ENCODE data around the gene C10orf90. TPM values are rescaled to one million over a fixed set of nuclear protein-coding genes. Genes with fewer than 3 reads are reported as not detected.

The C10orf90 gene
- total RNA-seq, 1 donor from 2014 or later: 0.89 TPM

- Mint-ChIP-seq H3K4me1 (peaks cover 33% of the 10 kb centered on the region), H3K4me3 (no peak overlapping the region), H3K27ac (ENCODE audit: unreplicated experiment) (no peak overlapping the region), H3K9me3 (no peaks in the 10 kb centered on the region), H3K27me3 (ENCODE audit: low read depth) (no peaks in the 10 kb centered on the region), H3K36me3 (ENCODE audit: low read depth) (no peaks in the 10 kb centered on the region)
- TF ChIP-seq CTCF (conservative IDR thresholded peaks at IDR 0.05): no peak
- DNase-seq (ENCODE audit: low read depth, low spot score): no peak
Observed at GRCh38 chr10:126673565-126673964, 3.1 kb upstream of the C10orf90 start.

GRCh38 chr10:126671402-126671975 is 996 bp upstream of the C10orf90 start:
- Mint-ChIP-seq H3K27ac (ENCODE audit: unreplicated experiment) (no peak overlapping the region), H3K4me1 (peaks cover 33% of the 10 kb centered on the region), H3K4me3 (no peak overlapping the region), H3K36me3 (ENCODE audit: low read depth) (no peaks in the 10 kb centered on the region), H3K9me3 (no peaks in the 10 kb centered on the region), H3K27me3 (ENCODE audit: low read depth) (no peaks in the 10 kb centered on the region)
- TF ChIP-seq CTCF (conservative IDR thresholded peaks at IDR 0.05): no peak
- DNase-seq (ENCODE audit: low read depth, low spot score): no peak

GRCh38 chr10:126670895-126671261 is 385 bp upstream of the C10orf90 start:
- H3K4me1 Mint-ChIP-seq: peaks cover 30% of the 10 kb centered on the region
- no peaks in the 10 kb centered on the region for H3K36me3 Mint-ChIP-seq (ENCODE audit: low read depth)
- DNase-seq (ENCODE audit: low read depth, low spot score): no peak
- no peak overlapping the region for H3K4me3 Mint-ChIP-seq
- no peaks in the 10 kb centered on the region for H3K9me3 Mint-ChIP-seq
- no peaks in the 10 kb centered on the region for H3K27me3 Mint-ChIP-seq (ENCODE audit: low read depth)
- no peak for TF ChIP-seq CTCF (conservative IDR thresholded peaks at IDR 0.05)
- H3K27ac Mint-ChIP-seq (ENCODE audit: unreplicated experiment): peak overlapping the region; percentile 91

GRCh38 chr10:126669168-126669567 is 1.3 kb downstream of the C10orf90 start:
- H3K36me3 Mint-ChIP-seq (ENCODE audit: low read depth): no peaks in the 10 kb centered on the region
- H3K27ac Mint-ChIP-seq (ENCODE audit: unreplicated experiment): no peak overlapping the region
- TF ChIP-seq CTCF (conservative IDR thresholded peaks at IDR 0.05): no peak
- H3K4me1 Mint-ChIP-seq: peaks cover 40% of the 10 kb centered on the region
- H3K4me3 Mint-ChIP-seq: no peak overlapping the region
- H3K27me3 Mint-ChIP-seq (ENCODE audit: low read depth): no peaks in the 10 kb centered on the region
- H3K9me3 Mint-ChIP-seq: no peaks in the 10 kb centered on the region
- no peak for DNase-seq (ENCODE audit: low read depth, low spot score)

- Mint-ChIP-seq H3K4me1 (peaks cover 46% of the 10 kb centered on the region), H3K4me3 (no peak overlapping the region), H3K36me3 (ENCODE audit: low read depth) (no peaks in the 10 kb centered on the region), H3K27ac (ENCODE audit: unreplicated experiment) (no peak overlapping the region), H3K9me3 (no peaks in the 10 kb centered on the region), H3K27me3 (ENCODE audit: low read depth) (no peaks in the 10 kb centered on the region)
- DNase-seq (ENCODE audit: low read depth, low spot score): no peak
- no peak for TF ChIP-seq CTCF (conservative IDR thresholded peaks at IDR 0.05)
Observed at GRCh38 chr10:126668505-126668904, 2.0 kb downstream of the C10orf90 start.

Data from neural crest cell (in vitro differentiated cells).